Stomach (tissue), 9 donors: ENCODE data around the gene HCRT. TPM values are rescaled to one million over a fixed set of nuclear protein-coding genes. Genes with fewer than 3 reads are reported as not detected.
A peak's percentile ranks its signal among the peaks of the same experiment; 100 is the strongest.
"Not testable (repeated sequence)": the region's sequence is repeated elsewhere in the genome, so short reads cannot be mapped to it uniquely, and the experiment has no call there.

ENCODE experiments used
- DNase-seq, 2 donors: peaks; one replicate each; pipeline versions ENCODE4 v3.0.0 to v3.0.0-alpha.2; 2013 to 2019
- H3K27ac ChIP-seq, 5 donors: fragments of 200-600 bp in 4 of 5; sonication (generic) in 4 of 5; one replicate each; pipeline ENCODE4 v1.5.1; 2013 to 2019; ENCODE audit warnings: mild to moderate bottlenecking in 1 of 5, moderate library complexity in 1 of 5
- H3K27me3 ChIP-seq, 3 donors: fragments of 200-600 bp; sonication (generic); one replicate each; pipeline ENCODE4 v1.5.1; 2017 to 2019; ENCODE audit warnings: mixed run types in 1 of 3
- H3K36me3 ChIP-seq, 4 donors: fragments of 200-600 bp; sonication (generic); 1 replicate in 3 of 4; 2 replicates in 1 of 4; pipeline ENCODE4 v1.5.1; 2016 to 2019
- H3K4me1 ChIP-seq, 4 donors: fragments of 200-600 bp; sonication (generic); one replicate each; pipeline ENCODE4 v1.5.1; 2016 to 2019
- H3K4me3 ChIP-seq, 4 donors: fragments of 200-600 bp; sonication (generic) in 3 of 4; one replicate each; pipeline ENCODE4 v1.5.1; 2016 to 2019; ENCODE audit warnings: mild to moderate bottlenecking in 1 of 4
- H3K9me3 ChIP-seq, 4 donors: fragments of 200-600 bp; sonication (generic); one replicate each; pipeline ENCODE4 v1.5.1; 2016 to 2019
- EP300 ChIP-seq: sonication (generic); formaldehyde crosslinking; IDR thresholded peaks from one replicate; pipeline ENCODE4 v1.6.1; 2017; ENCODE audit warnings: antibody characterized with exemption
- POLR2A ChIP-seq, 4 donors: fragments of 450-650 bp; IDR thresholded peaks; one replicate each; pipeline ENCODE4 v1.6.1; 2016; ENCODE audit warnings: antibody characterized with exemption in 4 of 4, control low read depth in 2 of 4, mild to moderate bottlenecking in 1 of 4, moderate library complexity in 1 of 4
- POLR2AphosphoS5 ChIP-seq, 3 donors: sonication (generic); formaldehyde crosslinking; IDR thresholded peaks; one replicate each; pipeline ENCODE4 v1.6.1; 2016; ENCODE audit warnings: antibody characterized with exemption in 3 of 3
- WGBS, 5 donors: extraction: QIAGEN DNeasy Blood & Tissue Kit in 3 of 5; methylation state at CpG; one replicate each; pipeline versions ENCODE4 v1.1.5 to v1.1.7; 2013 to 2018; 5-methylcytosine and 5-hydroxymethylcytosine counted together
- intact Hi-C: fragments of 100-400 bp; cut with DNase I; formaldehyde crosslinking; loops from one replicate; pipeline ENCODE4 v1.15.1; 2023; ENCODE audit warnings: low total_unique reads
- polyA plus RNA-seq, 3 donors: library from polyadenylated mRNA; stranded (reverse); fragments of 200-250 nt; gene quantifications; one replicate each; pipeline ENCODE4 v1.2.3, GENCODE V29; 2013
- total RNA-seq, 5 donors: library from RNA; depleted of rRNA; stranded (reverse); fragments of >200 nt; gene quantifications; one replicate each; pipeline versions ENCODE4 v1.1.0 to v1.2.3, GENCODE V29; 2014 to 2016
- TF ChIP-seq, protein P1 (sequence below), 7 experiments: fragments of 450-650 bp in 4 of 7; fragments of 200-600 bp in 3 of 7; sonication (generic) in 3 of 7; IDR thresholded peaks; one replicate each; pipeline ENCODE4 v1.5.1; 2016 to 2019; ENCODE audit warnings: antibody characterized with exemption in 7 of 7, control low read depth in 2 of 7, mild to moderate bottlenecking in 1 of 7
- donor health status: healthy with polysubstance abuse.
- donor health status: Bipolar disorder and iron deficiency.
- donor health status: healthy.

Gene HCRT
- total and polyA plus RNA-seq, 8 donors, result not detected

DNA sequence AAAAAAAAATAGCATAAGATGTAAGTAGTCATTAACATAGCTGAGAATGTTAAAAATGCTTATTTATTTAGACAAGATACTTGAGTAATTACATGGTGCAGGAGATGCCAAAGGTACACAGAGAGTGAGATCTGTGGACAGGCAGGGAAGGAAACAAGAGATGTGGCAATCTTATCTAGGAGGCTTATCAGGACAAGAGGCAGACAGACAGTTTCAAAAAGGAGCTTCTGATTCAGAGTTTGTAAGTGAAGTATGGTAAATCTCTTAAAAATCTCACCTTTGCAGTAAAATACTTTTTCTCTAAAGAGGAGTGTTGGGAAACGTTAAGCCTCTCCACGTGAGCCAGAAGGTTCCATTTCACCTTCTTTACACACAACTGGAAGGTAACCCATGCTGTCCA, 28.9 kb upstream of the HCRT start:
- peaks cover 0 to 7% (median 0%) of the 10 kb centered on the region in 4 donors for H3K4me1 ChIP-seq
- no peak overlapping the region for H3K4me3 ChIP-seq
- intact Hi-C loops, result no loop called here
- WGBS, 5 donors, result 66 to 85% (median 76%) methylated on average over 2 of the region's 2 CpGs
- no peak for DNase-seq
- TF ChIP-seq, protein P1, sequence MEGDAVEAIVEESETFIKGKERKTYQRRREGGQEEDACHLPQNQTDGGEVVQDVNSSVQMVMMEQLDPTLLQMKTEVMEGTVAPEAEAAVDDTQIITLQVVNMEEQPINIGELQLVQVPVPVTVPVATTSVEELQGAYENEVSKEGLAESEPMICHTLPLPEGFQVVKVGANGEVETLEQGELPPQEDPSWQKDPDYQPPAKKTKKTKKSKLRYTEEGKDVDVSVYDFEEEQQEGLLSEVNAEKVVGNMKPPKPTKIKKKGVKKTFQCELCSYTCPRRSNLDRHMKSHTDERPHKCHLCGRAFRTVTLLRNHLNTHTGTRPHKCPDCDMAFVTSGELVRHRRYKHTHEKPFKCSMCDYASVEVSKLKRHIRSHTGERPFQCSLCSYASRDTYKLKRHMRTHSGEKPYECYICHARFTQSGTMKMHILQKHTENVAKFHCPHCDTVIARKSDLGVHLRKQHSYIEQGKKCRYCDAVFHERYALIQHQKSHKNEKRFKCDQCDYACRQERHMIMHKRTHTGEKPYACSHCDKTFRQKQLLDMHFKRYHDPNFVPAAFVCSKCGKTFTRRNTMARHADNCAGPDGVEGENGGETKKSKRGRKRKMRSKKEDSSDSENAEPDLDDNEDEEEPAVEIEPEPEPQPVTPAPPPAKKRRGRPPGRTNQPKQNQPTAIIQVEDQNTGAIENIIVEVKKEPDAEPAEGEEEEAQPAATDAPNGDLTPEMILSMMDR (IDR thresholded peaks at IDR 0.05), result no peak
- TF ChIP-seq EP300 (no peak), POLR2A (IDR thresholded peaks at IDR 0.05) (no peak), POLR2AphosphoS5 (IDR thresholded peaks at IDR 0.05) (no peak)
- no peak overlapping the region for H3K27ac ChIP-seq
- H3K36me3 ChIP-seq, result peaks cover 62 to 99% (median 98%) of the 10 kb centered on the region in 4 donors
- H3K9me3 ChIP-seq, result no peaks in the 10 kb centered on the region
- H3K27me3 ChIP-seq, result no peaks in the 10 kb centered on the region

- Histone ChIP-seq H3K9me3 (no peaks in the 10 kb centered on the region), H3K36me3 (peaks cover 52 to 99% (median 98%) of the 10 kb centered on the region in 4 donors), H3K27me3 (no peaks in the 10 kb centered on the region), H3K4me1 (peaks cover 0 to 7% (median 0%) of the 10 kb centered on the region in 4 donors), H3K27ac (peak overlapping the region in 4 of 5 donors; percentile 17 to 50 (median 36)), H3K4me3 (no peak overlapping the region)
- intact Hi-C loops, result no loop called here
- TF ChIP-seq, protein P1 (IDR thresholded peaks at IDR 0.05), result no peak
- peak in 1 of 3 donors; percentile 12 for TF ChIP-seq POLR2AphosphoS5 (IDR thresholded peaks at IDR 0.05)
- DNase-seq, result no peak
- WGBS, 5 donors, result 61 to 80% (median 78%) methylated on average over 7 of the region's 7 CpGs
Observed at GRCh38 chr17:42212382-42212781, 27.1 kb upstream of the HCRT start.

- H3K4me3 ChIP-seq, H3K27me3 ChIP-seq, H3K9me3 ChIP-seq, H3K4me1 ChIP-seq, intact Hi-C loops: not testable (repeated sequence)
- 65 to 84% (median 72%) methylated on average over 6 to 9 of the region's 9 CpGs for WGBS, 5 donors
- peak in 1 of 2 donors; percentile 34 for DNase-seq
- peak overlapping the region in 4 of 5 donors; percentile 17 to 50 (median 43) for H3K27ac ChIP-seq
- peaks cover 52 to 99% (median 98%) of the 10 kb centered on the region in 4 donors for H3K36me3 ChIP-seq
Observed at GRCh38 chr17:42211921-42212341, 26.7 kb upstream of the HCRT start.

GRCh38 chr17:42210046-42210445, 24.8 kb upstream of the HCRT start:
- WGBS, 5 donors, result 85 to 96% (median 91%) methylated on average over 6 of the region's 6 CpGs
- TF ChIP-seq, protein P1 (IDR thresholded peaks at IDR 0.05), result no peak
- Histone ChIP-seq H3K4me3 (no peak overlapping the region), H3K27me3 (no peaks in the 10 kb centered on the region), H3K27ac (no peak overlapping the region), H3K36me3 (peaks cover 46 to 99% (median 98%) of the 10 kb centered on the region in 4 donors), H3K9me3 (no peaks in the 10 kb centered on the region), H3K4me1 (peaks cover 0 to 7% (median 0%) of the 10 kb centered on the region in 4 donors)
- DNase-seq, result no peak
- intact Hi-C loops, result no loop called here

DNA sequence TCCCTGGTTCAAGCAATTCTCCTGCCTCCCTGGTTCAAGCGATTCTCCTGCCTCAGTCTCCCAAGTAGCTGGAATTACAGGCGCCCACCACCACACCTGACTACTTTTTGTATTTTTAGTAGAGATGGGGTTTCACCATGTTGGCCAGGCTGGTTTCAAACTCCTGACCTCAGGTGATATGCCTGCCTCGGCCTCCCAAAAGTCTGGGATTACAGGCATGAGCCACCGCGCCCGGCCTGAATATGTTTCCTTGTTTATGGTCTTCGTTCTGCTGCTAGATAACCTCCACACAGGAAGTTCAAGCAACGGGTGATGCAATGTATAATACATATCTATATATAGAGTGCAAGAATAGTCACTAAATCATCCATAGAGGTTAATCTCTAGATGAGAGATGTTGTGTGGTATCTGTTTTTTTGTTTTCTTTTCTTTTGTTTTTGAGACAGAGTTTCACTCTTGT, 20.9 kb upstream of the HCRT start:
- H3K4me3 ChIP-seq, H3K27me3 ChIP-seq, intact Hi-C loops, H3K9me3 ChIP-seq, H3K27ac ChIP-seq, DNase-seq: not testable (repeated sequence)
- peaks cover 0 to 11% (median 5%) of the 10 kb centered on the region in 4 donors for H3K4me1 ChIP-seq
- WGBS, 5 donors, result 83 to 86% (median 84%) methylated on average over 8 of the region's 8 CpGs
- H3K36me3 ChIP-seq, result peaks cover 46 to 100% (median 100%) of the 10 kb centered on the region in 4 donors
